ENCODE data around the gene PUSL1.
"Not testable (repeated sequence)": the region's sequence is repeated elsewhere in the genome, so short reads cannot be mapped to it uniquely, and the experiment has no call there.

PUSL1 gene

DNA sequence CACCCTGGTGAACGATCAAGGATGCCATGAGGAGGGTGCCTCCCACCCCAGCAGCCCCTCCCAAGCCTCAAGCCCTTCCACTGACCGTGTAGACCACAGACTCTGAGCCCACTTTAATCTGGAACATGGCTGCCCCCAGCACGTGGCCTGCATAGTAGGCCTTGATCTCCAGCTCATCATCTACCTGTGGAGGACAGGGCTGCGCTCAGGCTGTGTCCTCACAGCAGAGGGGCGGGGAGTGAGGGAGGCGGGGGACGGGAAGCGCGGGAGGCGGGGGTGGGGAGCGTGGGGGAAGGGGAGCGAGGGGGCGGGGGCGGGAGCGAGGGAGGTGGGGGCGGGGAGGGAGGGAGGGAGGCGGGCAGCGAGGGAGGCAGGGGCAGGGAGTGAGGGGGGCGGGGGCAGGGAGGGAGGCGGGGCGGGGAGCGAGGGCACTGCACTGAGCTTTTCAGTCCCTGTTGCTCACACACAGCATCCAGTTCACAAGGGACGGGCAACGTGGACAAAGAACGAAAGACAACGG, 7.1 kb downstream of the PUSL1 start:
- POLR2A ChIA-PET = no interaction called here
- CTCF ChIA-PET = interaction anchor here (0.7 kb wide), 1 partner anchor 57 kb away, joined by 3 read pairs; no protein-coding TSS in a partner anchor
- H3K27ac ChIP-seq (ENCODE audit: insufficient read depth in 1 of 2, low read depth in 1 of 2, low read length in 2 of 2, poor library complexity in 1 of 2, severe bottlenecking in 2 of 2) = no peak overlapping the region
- no peak overlapping the region for H3K4me3 ChIP-seq (ENCODE audit: control insufficient read depth in 1 of 7, extremely low read depth in 1 of 7, insufficient read depth in 4 of 7, low read depth in 2 of 7, low read length in 6 of 7)
- WGBS (ENCODE audit: insufficient coverage) = 97% methylated on average over 10 of the region's 26 CpGs
- DNase-seq = no peak
- H3K9me3 ChIP-seq (ENCODE audit: control extremely low read depth in 1 of 5, control insufficient read depth in 4 of 5, insufficient read depth in 2 of 5, low read depth in 1 of 5, low read length in 4 of 5) = no peaks in the 10 kb centered on the region
- H3K36me3 ChIP-seq (ENCODE audit: control insufficient read depth in 4 of 4, insufficient read depth in 4 of 4, low read length in 3 of 4) = peaks cover 12 to 79% (median 58%) of the 10 kb centered on the region in 4 experiments
- H3K4me1 ChIP-seq (ENCODE audit: control extremely low read depth in 1 of 4, control insufficient read depth in 4 of 4, insufficient read depth in 4 of 4, low read length in 3 of 4) = peaks cover 0 to 8% (median 2%) of the 10 kb centered on the region in 4 experiments
- no peaks in the 10 kb centered on the region for H3K27me3 ChIP-seq (replicated peaks in 2 of 5; ENCODE audit: control insufficient read depth in 4 of 5, insufficient read depth in 5 of 5, low read length in 4 of 5)

DNA sequence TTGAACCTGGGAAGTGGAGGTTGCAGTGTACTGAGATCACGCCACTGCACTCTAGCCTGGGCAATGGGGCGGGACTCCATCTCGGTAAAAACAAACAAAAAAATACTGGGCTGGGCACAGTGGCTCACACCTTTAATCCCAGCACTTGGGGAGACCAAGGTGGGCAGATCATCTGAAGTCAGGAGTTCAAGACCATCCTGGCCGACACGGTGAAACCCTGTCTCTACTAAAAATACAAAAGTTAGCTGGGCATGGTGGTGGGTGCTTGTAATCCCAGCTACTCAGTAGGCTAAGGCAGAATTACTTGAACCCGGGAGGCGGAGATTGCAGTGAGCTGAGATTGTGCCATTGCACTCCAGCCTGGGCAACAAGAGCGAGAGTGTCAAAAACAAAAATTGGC, 7.8 kb downstream of the PUSL1 start:
- H3K27ac ChIP-seq (ENCODE audit: insufficient read depth in 1 of 2, low read depth in 1 of 2, low read length in 2 of 2, poor library complexity in 1 of 2, severe bottlenecking in 2 of 2); H3K27me3 ChIP-seq (replicated peaks in 2 of 5; ENCODE audit: control insufficient read depth in 4 of 5, insufficient read depth in 5 of 5, low read length in 4 of 5); DNase-seq; CTCF ChIA-PET; H3K9me3 ChIP-seq (ENCODE audit: control extremely low read depth in 1 of 5, control insufficient read depth in 4 of 5, insufficient read depth in 2 of 5, low read depth in 1 of 5, low read length in 4 of 5); POLR2A ChIA-PET; H3K4me1 ChIP-seq (ENCODE audit: control extremely low read depth in 1 of 4, control insufficient read depth in 4 of 4, insufficient read depth in 4 of 4, low read length in 3 of 4); H3K4me3 ChIP-seq (ENCODE audit: control insufficient read depth in 1 of 7, extremely low read depth in 1 of 7, insufficient read depth in 4 of 7, low read depth in 2 of 7, low read length in 6 of 7): not testable (repeated sequence)
- peaks cover 12 to 79% (median 60%) of the 10 kb centered on the region in 4 experiments for H3K36me3 ChIP-seq (ENCODE audit: control insufficient read depth in 4 of 4, insufficient read depth in 4 of 4, low read length in 3 of 4)
- WGBS (ENCODE audit: insufficient coverage) = 95% methylated on average over 7 of the region's 8 CpGs

DNA sequence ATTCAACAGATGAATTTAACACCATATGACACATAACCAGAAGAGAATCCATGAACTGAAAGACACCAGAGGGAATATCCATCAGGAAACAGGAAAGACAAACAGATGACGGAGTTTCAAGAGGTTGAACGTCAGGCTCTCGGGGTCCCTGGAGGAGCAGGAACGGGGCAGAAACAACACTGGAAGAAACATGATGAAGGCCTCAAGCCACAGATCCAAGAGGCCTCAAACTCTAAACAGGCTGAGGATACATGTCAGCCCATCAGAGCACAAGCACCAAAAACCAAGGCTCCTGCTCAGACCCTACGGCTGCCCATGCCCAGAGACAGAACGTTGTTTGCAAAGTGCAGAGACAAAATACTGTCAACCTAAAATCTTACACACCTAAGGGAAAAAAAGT, 9.0 kb downstream of the PUSL1 start:
- ChIA-PET POLR2A (no interaction called here), CTCF (no interaction called here)
- DNase-seq = no peak
- 93% methylated on average over 6 of the region's 6 CpGs for WGBS (ENCODE audit: insufficient coverage)
- no peaks in the 10 kb centered on the region for H3K27me3 ChIP-seq (replicated peaks in 2 of 5; ENCODE audit: control insufficient read depth in 4 of 5, insufficient read depth in 5 of 5, low read length in 4 of 5)
- peaks cover 9 to 77% (median 54%) of the 10 kb centered on the region in 4 experiments for H3K36me3 ChIP-seq (ENCODE audit: control insufficient read depth in 4 of 4, insufficient read depth in 4 of 4, low read length in 3 of 4)
- no peak overlapping the region for H3K4me3 ChIP-seq (ENCODE audit: control insufficient read depth in 1 of 7, extremely low read depth in 1 of 7, insufficient read depth in 4 of 7, low read depth in 2 of 7, low read length in 6 of 7)
- no peak overlapping the region for H3K27ac ChIP-seq (ENCODE audit: insufficient read depth in 1 of 2, low read depth in 1 of 2, low read length in 2 of 2, poor library complexity in 1 of 2, severe bottlenecking in 2 of 2)
- H3K4me1 ChIP-seq (ENCODE audit: control extremely low read depth in 1 of 4, control insufficient read depth in 4 of 4, insufficient read depth in 4 of 4, low read length in 3 of 4) = peaks cover 0 to 10% (median 2%) of the 10 kb centered on the region in 4 experiments
- no peaks in the 10 kb centered on the region for H3K9me3 ChIP-seq (ENCODE audit: control extremely low read depth in 1 of 5, control insufficient read depth in 4 of 5, insufficient read depth in 2 of 5, low read depth in 1 of 5, low read length in 4 of 5)

DNA sequence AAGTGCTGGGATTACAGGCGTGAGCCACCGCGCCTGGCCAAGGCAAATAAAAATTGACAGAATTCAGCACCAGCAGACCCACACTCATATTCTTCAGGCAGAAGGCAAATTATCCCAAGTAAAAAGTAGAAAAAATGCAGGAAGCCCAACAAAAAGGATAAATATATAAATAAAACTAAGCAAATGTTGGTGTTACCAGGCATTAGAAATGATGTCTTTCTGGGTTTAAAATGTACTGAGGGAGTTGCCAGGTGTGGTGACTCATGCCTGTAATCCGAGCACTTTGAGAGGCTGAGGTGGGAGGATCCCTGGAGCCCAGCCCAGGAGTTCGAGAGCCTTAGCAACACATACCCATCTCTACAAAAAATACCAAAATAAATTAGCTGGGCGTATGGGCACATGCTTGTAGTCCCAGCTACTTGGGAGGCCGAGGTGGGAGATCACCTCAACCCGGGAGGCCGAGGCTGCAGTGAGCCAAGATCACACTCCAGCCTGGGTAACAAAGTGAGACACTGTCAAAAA, 9.8 kb downstream of the PUSL1 start:
- ChIA-PET POLR2A (interaction anchor here (0.6 kb wide), 1 partner anchor 221 kb away, joined by 4 read pairs; no protein-coding TSS in a partner anchor), CTCF (no interaction called here)
- Histone ChIP-seq H3K9me3 (ENCODE audit: control extremely low read depth in 1 of 5, control insufficient read depth in 4 of 5, insufficient read depth in 2 of 5, low read depth in 1 of 5, low read length in 4 of 5) (no peaks in the 10 kb centered on the region), H3K4me3 (ENCODE audit: control insufficient read depth in 1 of 7, extremely low read depth in 1 of 7, insufficient read depth in 4 of 7, low read depth in 2 of 7, low read length in 6 of 7) (no peak overlapping the region), H3K27me3 (replicated peaks in 2 of 5; ENCODE audit: control insufficient read depth in 4 of 5, insufficient read depth in 5 of 5, low read length in 4 of 5) (no peaks in the 10 kb centered on the region), H3K4me1 (ENCODE audit: control extremely low read depth in 1 of 4, control insufficient read depth in 4 of 4, insufficient read depth in 4 of 4, low read length in 3 of 4) (peaks cover 0 to 16% (median 6%) of the 10 kb centered on the region in 4 experiments), H3K27ac (ENCODE audit: insufficient read depth in 1 of 2, low read depth in 1 of 2, low read length in 2 of 2, poor library complexity in 1 of 2, severe bottlenecking in 2 of 2) (no peak overlapping the region), H3K36me3 (ENCODE audit: control insufficient read depth in 4 of 4, insufficient read depth in 4 of 4, low read length in 3 of 4) (peaks cover 9 to 69% (median 49%) of the 10 kb centered on the region in 4 experiments)
- WGBS (ENCODE audit: insufficient coverage) = 100% methylated on average over 4 of the region's 9 CpGs
- no peak for DNase-seq

DNA sequence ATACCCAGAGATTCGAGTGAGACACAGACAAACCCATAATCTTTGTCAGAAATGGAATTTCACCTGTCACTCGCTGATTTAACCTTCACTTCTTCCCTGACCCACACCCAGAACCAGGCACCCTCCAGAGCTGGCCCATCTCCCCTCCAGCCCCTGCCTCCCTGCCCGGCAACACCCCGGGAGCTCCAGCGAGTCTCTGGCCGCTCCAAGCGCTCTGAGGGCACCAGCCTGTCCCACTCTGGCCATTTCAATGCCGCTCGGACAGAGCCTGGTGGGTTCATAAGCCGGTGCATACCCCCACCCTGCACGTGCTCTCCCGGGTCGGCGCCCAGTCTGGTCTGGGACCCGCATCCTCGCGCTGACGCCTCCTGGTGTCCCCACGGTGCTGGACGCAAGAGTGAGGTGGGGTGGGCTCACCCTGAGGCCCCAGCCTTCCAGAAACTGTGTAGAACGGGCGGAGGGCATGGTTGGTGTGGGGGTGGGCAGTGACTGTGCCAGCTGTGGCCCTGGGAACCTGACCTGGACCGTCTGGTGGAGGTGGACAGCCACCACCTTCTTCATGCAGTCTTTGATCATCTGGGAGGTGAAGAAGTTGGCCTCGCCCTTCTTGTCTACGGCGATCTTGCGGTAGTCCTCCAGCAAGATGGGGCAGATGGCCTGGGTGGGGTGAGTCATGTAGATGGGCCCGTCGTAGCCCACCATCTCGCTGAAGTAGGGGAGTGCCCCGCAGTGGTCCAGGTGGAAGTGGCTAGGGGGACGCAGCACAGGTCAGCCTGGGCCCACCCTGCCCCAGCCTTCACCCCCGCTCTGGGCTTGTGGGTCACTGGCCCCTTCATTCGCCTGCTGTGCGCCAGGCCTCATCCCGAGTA, 10.6 kb downstream of the PUSL1 start:
- no peaks in the 10 kb centered on the region for H3K27me3 ChIP-seq (replicated peaks in 2 of 5; ENCODE audit: control insufficient read depth in 4 of 5, insufficient read depth in 5 of 5, low read length in 4 of 5)
- ChIA-PET POLR2A (interaction anchor here (0.6 kb wide), 1 partner anchor 221 kb away, joined by 4 read pairs; no protein-coding TSS in a partner anchor), CTCF (no interaction called here)
- peaks cover 0 to 21% (median 10%) of the 10 kb centered on the region in 4 experiments for H3K4me1 ChIP-seq (ENCODE audit: control extremely low read depth in 1 of 4, control insufficient read depth in 4 of 4, insufficient read depth in 4 of 4, low read length in 3 of 4)
- DNase-seq = no peak
- no peaks in the 10 kb centered on the region for H3K9me3 ChIP-seq (ENCODE audit: control extremely low read depth in 1 of 5, control insufficient read depth in 4 of 5, insufficient read depth in 2 of 5, low read depth in 1 of 5, low read length in 4 of 5)
- H3K4me3 ChIP-seq (ENCODE audit: control insufficient read depth in 1 of 7, extremely low read depth in 1 of 7, insufficient read depth in 4 of 7, low read depth in 2 of 7, low read length in 6 of 7) = no peak overlapping the region
- H3K27ac ChIP-seq (ENCODE audit: insufficient read depth in 1 of 2, low read depth in 1 of 2, low read length in 2 of 2, poor library complexity in 1 of 2, severe bottlenecking in 2 of 2) = no peak overlapping the region
- H3K36me3 ChIP-seq (ENCODE audit: control insufficient read depth in 4 of 4, insufficient read depth in 4 of 4, low read length in 3 of 4) = peaks cover 9 to 61% (median 41%) of the 10 kb centered on the region in 4 experiments
- WGBS (ENCODE audit: insufficient coverage) = 92% methylated on average over 29 of the region's 36 CpGs

DNA sequence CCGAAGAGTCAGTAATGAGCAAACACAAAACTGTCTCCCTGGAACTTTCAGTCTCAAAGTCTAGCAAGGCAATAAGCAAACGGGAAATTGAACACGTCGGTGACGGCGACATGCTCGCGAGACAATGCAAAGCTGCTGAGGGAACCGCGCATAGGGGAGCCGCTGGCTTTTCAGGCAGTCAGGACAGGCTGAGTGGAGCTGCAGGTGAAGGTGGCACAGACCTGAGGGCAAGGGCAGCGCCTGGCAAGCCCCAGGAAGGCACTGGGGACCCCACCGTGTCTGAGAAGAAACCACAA, 11.2 kb downstream of the PUSL1 start:
- DNase-seq = no peak
- POLR2A ChIA-PET = no interaction called here
- Histone ChIP-seq H3K4me1 (ENCODE audit: control extremely low read depth in 1 of 4, control insufficient read depth in 4 of 4, insufficient read depth in 4 of 4, low read length in 3 of 4) (peaks cover 0 to 21% (median 12%) of the 10 kb centered on the region in 4 experiments), H3K36me3 (ENCODE audit: control insufficient read depth in 4 of 4, insufficient read depth in 4 of 4, low read length in 3 of 4) (peaks cover 5 to 55% (median 36%) of the 10 kb centered on the region in 4 experiments), H3K27ac (ENCODE audit: insufficient read depth in 1 of 2, low read depth in 1 of 2, low read length in 2 of 2, poor library complexity in 1 of 2, severe bottlenecking in 2 of 2) (no peak overlapping the region), H3K27me3 (replicated peaks in 2 of 5; ENCODE audit: control insufficient read depth in 4 of 5, insufficient read depth in 5 of 5, low read length in 4 of 5) (no peaks in the 10 kb centered on the region), H3K9me3 (ENCODE audit: control extremely low read depth in 1 of 5, control insufficient read depth in 4 of 5, insufficient read depth in 2 of 5, low read depth in 1 of 5, low read length in 4 of 5) (no peaks in the 10 kb centered on the region), H3K4me3 (ENCODE audit: control insufficient read depth in 1 of 7, extremely low read depth in 1 of 7, insufficient read depth in 4 of 7, low read depth in 2 of 7, low read length in 6 of 7) (no peak overlapping the region)
- CTCF ChIA-PET = no interaction called here
- 91% methylated on average over 13 of the region's 13 CpGs for WGBS (ENCODE audit: insufficient coverage)

Measured in common myeloid progenitor, CD34-positive (primary cell).